Suprapubic skin (tissue), 4 donors: ENCODE results near the gene RPL7L1. TPM values are rescaled to one million over a fixed set of nuclear protein-coding genes. Genes with fewer than 3 reads are reported as not detected.
"Not testable (repeated sequence)": the region's sequence is repeated elsewhere in the genome, so short reads cannot be mapped to it uniquely, and the experiment has no call there.

ENCODE experiments used
- DNase-seq, 2 donors: peaks; one replicate each; pipeline ENCODE4 v3.0.0-alpha.2; 2019; ENCODE audit warnings: low spot score in 2 of 2
- H3K27ac ChIP-seq: fragments of 200-600 bp; sonication (generic); one replicate; pipeline ENCODE4 v1.5.1; 2019
- H3K27me3 ChIP-seq: fragments of 200-600 bp; sonication (generic); one replicate; pipeline ENCODE4 v1.5.1; 2019
- H3K36me3 ChIP-seq: fragments of 200-600 bp; sonication (generic); one replicate; pipeline ENCODE4 v1.5.1; 2019
- H3K4me1 ChIP-seq: fragments of 200-600 bp; sonication (generic); one replicate; pipeline ENCODE4 v1.5.1; 2019
- H3K4me3 ChIP-seq: fragments of 200-600 bp; sonication (generic); one replicate; pipeline ENCODE4 v1.5.1; 2019; ENCODE audit warnings: mild to moderate bottlenecking
- H3K9me3 ChIP-seq: fragments of 200-600 bp; sonication (generic); one replicate; pipeline ENCODE4 v1.5.1; 2019
- EP300 ChIP-seq: sonication (generic); formaldehyde crosslinking; IDR thresholded peaks from one replicate; pipeline ENCODE4 v1.6.1; 2017; ENCODE audit warnings: antibody characterized with exemption
- POLR2A ChIP-seq, 2 donors: fragments of 450-650 bp; IDR thresholded peaks; one replicate each; pipeline ENCODE4 v1.6.1; 2017; ENCODE audit warnings: antibody characterized with exemption in 2 of 2, mild to moderate bottlenecking in 2 of 2, moderate library complexity in 2 of 2
- POLR2AphosphoS5 ChIP-seq, 3 donors: sonication (generic); formaldehyde crosslinking; IDR thresholded peaks; one replicate each; pipeline ENCODE4 v1.6.1; 2017; ENCODE audit warnings: antibody characterized with exemption in 3 of 3
- WGBS: methylation state at CpG from one replicate; pipeline ENCODE4 v1.1.5; 2018; 5-methylcytosine and 5-hydroxymethylcytosine counted together
- total RNA-seq, 4 donors: library from RNA; depleted of rRNA; stranded (reverse); fragments of >200 nt; gene quantifications; one replicate each; pipeline ENCODE4 v1.1.0, GENCODE V29; 2016
- TF ChIP-seq, protein P1 (sequence below), 2 donors: fragments of 200-600 bp in 1 of 2; fragments of 450-650 bp in 1 of 2; sonication (generic) in 1 of 2; IDR thresholded peaks; one replicate each; pipeline ENCODE4 v1.5.1; 2016 to 2019; ENCODE audit warnings: antibody characterized with exemption in 2 of 2, mild to moderate bottlenecking in 1 of 2, moderate library complexity in 1 of 2

RPL7L1 gene
- total RNA-seq, 4 donors from 2014 or later, result 76.8 to 112 (median 86.4) TPM

DNA sequence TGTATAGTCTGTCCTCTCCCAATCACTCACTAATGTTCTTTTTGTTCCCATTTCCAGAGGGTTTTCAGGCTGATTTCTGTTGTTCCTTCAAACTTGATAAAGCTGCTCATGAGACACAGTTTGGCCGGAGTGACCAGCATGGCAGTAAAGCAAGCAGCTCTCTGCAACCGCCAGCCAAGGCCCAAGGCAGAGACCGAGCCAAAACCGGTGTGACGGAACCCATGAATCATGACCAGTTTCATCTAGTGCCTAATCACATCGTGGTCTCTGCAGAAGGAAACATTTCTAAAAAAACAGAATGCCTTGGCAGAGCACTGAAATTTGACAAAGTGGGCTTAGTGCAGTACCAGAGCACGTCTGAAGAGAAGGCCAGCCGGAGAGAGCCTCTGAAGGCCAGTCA, 14.8 kb upstream of the RPL7L1 start:
- 84% methylated on average over 8 of the region's 8 CpGs for WGBS
- H3K4me1 ChIP-seq, result no peaks in the 10 kb centered on the region
- no peak overlapping the region for H3K4me3 ChIP-seq
- H3K9me3 ChIP-seq, result no peaks in the 10 kb centered on the region
- H3K27ac ChIP-seq, result no peak overlapping the region
- H3K36me3 ChIP-seq, result peaks cover 91% of the 10 kb centered on the region
- H3K27me3 ChIP-seq, result no peaks in the 10 kb centered on the region
- no peak for DNase-seq
- TF ChIP-seq, protein P1, sequence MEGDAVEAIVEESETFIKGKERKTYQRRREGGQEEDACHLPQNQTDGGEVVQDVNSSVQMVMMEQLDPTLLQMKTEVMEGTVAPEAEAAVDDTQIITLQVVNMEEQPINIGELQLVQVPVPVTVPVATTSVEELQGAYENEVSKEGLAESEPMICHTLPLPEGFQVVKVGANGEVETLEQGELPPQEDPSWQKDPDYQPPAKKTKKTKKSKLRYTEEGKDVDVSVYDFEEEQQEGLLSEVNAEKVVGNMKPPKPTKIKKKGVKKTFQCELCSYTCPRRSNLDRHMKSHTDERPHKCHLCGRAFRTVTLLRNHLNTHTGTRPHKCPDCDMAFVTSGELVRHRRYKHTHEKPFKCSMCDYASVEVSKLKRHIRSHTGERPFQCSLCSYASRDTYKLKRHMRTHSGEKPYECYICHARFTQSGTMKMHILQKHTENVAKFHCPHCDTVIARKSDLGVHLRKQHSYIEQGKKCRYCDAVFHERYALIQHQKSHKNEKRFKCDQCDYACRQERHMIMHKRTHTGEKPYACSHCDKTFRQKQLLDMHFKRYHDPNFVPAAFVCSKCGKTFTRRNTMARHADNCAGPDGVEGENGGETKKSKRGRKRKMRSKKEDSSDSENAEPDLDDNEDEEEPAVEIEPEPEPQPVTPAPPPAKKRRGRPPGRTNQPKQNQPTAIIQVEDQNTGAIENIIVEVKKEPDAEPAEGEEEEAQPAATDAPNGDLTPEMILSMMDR (IDR thresholded peaks at IDR 0.05), result no peak
- TF ChIP-seq EP300 (no peak), POLR2A (IDR thresholded peaks at IDR 0.05) (no peak), POLR2AphosphoS5 (IDR thresholded peaks at IDR 0.05) (no peak)

DNA sequence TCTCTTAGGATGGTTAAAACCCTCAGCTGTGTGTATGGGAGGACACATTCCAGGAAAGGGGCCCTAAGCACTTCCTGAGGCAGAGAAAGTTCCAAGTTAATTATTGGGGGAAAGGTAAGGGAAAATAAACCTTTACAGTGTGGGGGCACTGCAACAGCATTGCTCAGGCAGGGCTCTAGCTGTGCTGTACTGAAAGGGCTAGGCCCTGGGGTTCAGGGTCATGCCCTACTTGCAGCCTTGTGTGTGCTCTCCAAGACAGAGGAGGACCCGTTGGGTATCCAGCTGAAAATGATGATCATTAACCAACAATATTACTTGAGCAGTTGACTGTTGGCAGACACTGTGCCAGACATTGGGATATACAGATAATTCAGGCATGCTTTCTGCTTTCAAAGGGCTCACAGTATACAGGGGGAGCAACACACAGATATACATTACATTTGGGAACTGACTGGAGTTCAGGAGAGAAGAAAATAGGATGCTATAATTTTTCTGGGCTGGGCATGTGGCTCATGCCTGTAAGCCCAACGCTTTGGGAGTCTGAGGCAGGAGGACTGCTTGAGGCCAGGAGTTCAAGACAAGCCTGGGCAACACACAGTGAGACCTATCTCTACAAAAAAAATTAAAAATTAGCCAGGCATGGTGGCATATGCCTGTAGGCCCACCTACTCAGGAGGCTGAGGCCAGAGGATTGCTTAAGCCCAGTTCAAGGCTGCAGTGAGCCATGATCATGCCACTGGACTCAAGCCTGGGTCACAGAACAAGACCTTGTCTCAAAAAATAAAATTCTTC, 9.1 kb upstream of the RPL7L1 start:
- H3K27ac ChIP-seq, result no peak overlapping the region
- WGBS, result 59% methylated on average over 2 of the region's 2 CpGs
- H3K9me3 ChIP-seq, result no peaks in the 10 kb centered on the region
- H3K27me3 ChIP-seq, result no peaks in the 10 kb centered on the region
- no peak overlapping the region for H3K4me3 ChIP-seq
- TF ChIP-seq POLR2AphosphoS5 (IDR thresholded peaks at IDR 0.05), result no peak
- TF ChIP-seq EP300, result no peak
- TF ChIP-seq, protein P1 (IDR thresholded peaks at IDR 0.05), result no peak
- TF ChIP-seq POLR2A (IDR thresholded peaks at IDR 0.05), result no peak
- H3K4me1 ChIP-seq, result no peaks in the 10 kb centered on the region
- peaks cover 34% of the 10 kb centered on the region for H3K36me3 ChIP-seq
- DNase-seq, result no peak

DNA sequence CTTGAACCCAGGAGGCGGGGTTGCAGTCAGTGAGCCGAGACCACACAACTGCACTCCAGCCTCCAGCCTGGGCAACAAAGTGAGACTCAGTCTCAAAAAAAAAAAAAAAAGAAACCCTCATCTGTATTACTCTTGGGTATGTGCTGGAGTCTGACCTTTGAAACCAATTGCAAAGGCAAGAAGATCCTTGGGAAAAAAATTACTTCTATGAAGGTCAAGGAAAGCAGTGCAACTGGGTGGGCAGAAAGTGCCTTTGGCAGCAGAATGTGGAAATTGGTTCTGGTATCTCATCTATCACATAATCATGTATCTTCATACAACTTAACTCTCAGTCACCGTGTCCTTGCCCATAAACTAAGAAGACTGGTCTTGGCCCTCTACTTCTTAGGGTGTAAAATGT, 7.7 kb upstream of the RPL7L1 start:
- no peak for DNase-seq
- H3K9me3 ChIP-seq, result no peaks in the 10 kb centered on the region
- H3K4me3 ChIP-seq, result no peak overlapping the region
- H3K27ac ChIP-seq, result no peak overlapping the region
- H3K27me3 ChIP-seq, result no peaks in the 10 kb centered on the region
- no peaks in the 10 kb centered on the region for H3K4me1 ChIP-seq
- WGBS, result 83% methylated on average over 3 of the region's 3 CpGs
- TF ChIP-seq, protein P1 (IDR thresholded peaks at IDR 0.05), result no peak
- TF ChIP-seq EP300 (no peak), POLR2AphosphoS5 (IDR thresholded peaks at IDR 0.05) (no peak), POLR2A (IDR thresholded peaks at IDR 0.05) (no peak)
- H3K36me3 ChIP-seq, result peaks cover 20% of the 10 kb centered on the region

DNA sequence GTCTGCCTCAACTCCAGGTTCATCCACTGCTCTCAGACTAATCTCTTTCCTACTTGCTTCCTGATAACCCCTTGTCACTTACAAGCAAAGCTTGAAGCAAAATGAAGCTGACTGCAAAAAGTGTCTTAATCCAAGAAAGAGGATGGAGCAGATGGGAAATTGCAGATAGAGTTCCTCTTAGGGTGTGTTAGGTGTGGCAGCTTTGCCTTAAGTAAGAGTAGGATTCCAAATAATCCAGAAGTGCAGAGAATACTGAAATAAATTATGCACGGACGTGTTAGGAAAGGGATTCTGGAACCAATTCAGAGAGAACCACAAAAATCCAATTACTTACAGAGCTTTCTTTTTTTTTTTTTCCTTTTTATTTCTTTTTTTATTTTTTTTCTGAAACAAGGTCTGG, 6.1 kb upstream of the RPL7L1 start:
- H3K36me3 ChIP-seq, result peaks cover 7% of the 10 kb centered on the region
- H3K9me3 ChIP-seq, result no peaks in the 10 kb centered on the region
- H3K4me1 ChIP-seq, result peaks cover 10% of the 10 kb centered on the region
- no peak overlapping the region for H3K27ac ChIP-seq
- DNase-seq, result no peak
- WGBS, result 22% methylated on average over 2 of the region's 2 CpGs
- no peaks in the 10 kb centered on the region for H3K27me3 ChIP-seq
- no peak for TF ChIP-seq POLR2A (IDR thresholded peaks at IDR 0.05)
- H3K4me3 ChIP-seq, result no peak overlapping the region

DNA sequence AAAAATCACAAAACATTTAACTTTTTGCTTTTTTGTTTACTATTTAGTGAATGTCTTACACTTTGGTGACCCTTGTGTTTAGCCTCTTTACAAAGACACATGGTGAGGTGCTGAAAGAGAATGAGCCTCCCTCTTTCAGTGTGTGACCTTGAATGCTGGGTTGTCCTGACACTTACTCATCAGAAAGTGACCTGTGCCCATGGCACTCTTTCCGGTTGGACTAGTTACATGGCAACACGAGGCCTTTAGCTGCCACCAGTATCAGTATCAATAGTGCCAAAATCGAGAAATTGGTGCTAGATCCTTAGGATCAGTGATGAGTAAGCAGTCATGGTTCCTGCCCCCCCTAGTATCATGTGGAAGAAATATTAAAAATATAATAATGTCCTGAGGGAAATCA, 1.7 kb upstream of the RPL7L1 start:
- TF ChIP-seq EP300, result no peak
- no peak for TF ChIP-seq POLR2A (IDR thresholded peaks at IDR 0.05)
- TF ChIP-seq, protein P1 (IDR thresholded peaks at IDR 0.05), result no peak
- TF ChIP-seq POLR2AphosphoS5 (IDR thresholded peaks at IDR 0.05), result no peak
- peak overlapping the region; percentile 52 for H3K27ac ChIP-seq
- peaks cover 14% of the 10 kb centered on the region for H3K36me3 ChIP-seq
- H3K4me1 ChIP-seq, result peaks cover 37% of the 10 kb centered on the region
- H3K27me3 ChIP-seq, result no peaks in the 10 kb centered on the region
- H3K9me3 ChIP-seq, result no peaks in the 10 kb centered on the region
- DNase-seq, result no peak
- no peak overlapping the region for H3K4me3 ChIP-seq
- 49% methylated on average over 3 of the region's 3 CpGs for WGBS

DNA sequence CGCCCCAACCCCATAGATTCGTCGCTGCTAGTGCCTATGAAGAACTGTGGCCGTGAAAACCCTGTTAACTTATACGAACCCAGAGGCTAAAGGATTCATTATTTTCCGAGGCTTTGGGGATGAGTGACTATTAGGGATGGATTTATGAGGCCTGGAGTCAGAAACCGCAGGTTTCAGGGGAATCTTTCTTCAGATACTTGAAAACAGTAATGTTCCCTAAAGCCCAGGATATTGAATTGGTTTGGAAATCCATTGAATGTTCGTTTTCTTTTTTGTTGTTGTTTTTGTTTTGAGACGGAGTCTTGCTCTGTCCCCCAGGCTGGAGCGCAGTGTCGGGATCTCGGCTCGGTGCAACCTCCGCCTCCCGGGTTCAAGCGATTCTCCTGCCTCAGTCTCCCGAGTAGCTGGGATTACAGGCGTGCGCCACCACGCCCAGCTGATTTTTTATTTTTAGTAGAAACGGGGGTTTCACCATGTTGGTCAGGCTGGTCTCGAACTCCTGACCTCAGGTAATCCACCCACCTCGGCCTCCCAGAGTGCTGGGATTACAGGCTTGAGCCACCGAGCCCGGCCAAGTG, 913 bp downstream of the RPL7L1 start:
- peak overlapping the region; percentile 95 for H3K27ac ChIP-seq
- not testable (repeated sequence) for H3K27me3 ChIP-seq, DNase-seq, H3K9me3 ChIP-seq
- WGBS, result 11% methylated on average over 25 of the region's 25 CpGs
- H3K4me3 ChIP-seq, result peak overlapping the region; percentile 76
- peaks cover 39% of the 10 kb centered on the region for H3K36me3 ChIP-seq
- peaks cover 38% of the 10 kb centered on the region for H3K4me1 ChIP-seq

DNA sequence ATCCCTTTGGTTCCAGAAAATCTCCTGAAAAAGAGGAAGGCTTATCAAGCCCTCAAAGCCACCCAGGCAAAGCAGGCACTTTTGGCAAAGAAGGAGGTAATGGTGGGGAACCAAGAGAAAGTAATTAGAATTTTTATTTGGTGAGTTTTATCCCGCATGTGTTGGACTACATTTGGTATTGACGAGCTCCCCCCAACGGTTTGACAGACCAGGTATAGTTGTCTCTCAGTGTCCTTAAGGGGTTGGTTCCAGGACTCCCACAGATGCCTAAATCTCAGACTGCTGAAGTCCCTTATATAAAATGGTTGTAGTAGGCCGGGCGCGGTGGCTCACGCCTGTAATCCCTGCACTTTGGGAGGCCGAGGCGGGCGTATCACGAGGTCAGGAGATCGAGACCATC, 1.5 kb downstream of the RPL7L1 start:
- H3K27me3 ChIP-seq, H3K9me3 ChIP-seq, DNase-seq: not testable (repeated sequence)
- H3K4me3 ChIP-seq, result peak overlapping the region; percentile 76
- peaks cover 38% of the 10 kb centered on the region for H3K4me1 ChIP-seq
- WGBS, result 83% methylated on average over 12 of the region's 12 CpGs
- peak overlapping the region; percentile 95 for H3K27ac ChIP-seq
- peaks cover 44% of the 10 kb centered on the region for H3K36me3 ChIP-seq
